ENCODE results near the gene TAS2R10. TPM values are rescaled to one million over a fixed set of nuclear protein-coding genes. Genes with fewer than 3 reads are reported as not detected.

Gene TAS2R10
- polyA plus RNA-seq, 1 donor from 2014 or later: 8.3 TPM

GRCh38 chr12:10779103-10779502 is 47.1 kb downstream of the TAS2R10 start:
- H3K9me2 ChIP-seq (ENCODE audit: insufficient read depth, low read length): no peaks in the 10 kb centered on the region
- H3K36me3 ChIP-seq (ENCODE audit: insufficient read depth, low read length): no peaks in the 10 kb centered on the region
- no peaks in the 10 kb centered on the region for H3F3A ChIP-seq (ENCODE audit: insufficient read depth, low read length, poor library complexity, severe bottlenecking)
- no peaks in the 10 kb centered on the region for H3K27me3 ChIP-seq (ENCODE audit: insufficient read depth, low read depth, low read length)
- no peak for TF ChIP-seq EP300 (conservative IDR thresholded peaks at IDR 0.05; ENCODE audit: poor library complexity, severe bottlenecking)
- no peak for TF ChIP-seq POLR2AphosphoS5 (IDR thresholded peaks at IDR 0.05)
- no peak for TF ChIP-seq RAD21 (conservative IDR thresholded peaks at IDR 0.05)
- TF ChIP-seq, protein P1, sequence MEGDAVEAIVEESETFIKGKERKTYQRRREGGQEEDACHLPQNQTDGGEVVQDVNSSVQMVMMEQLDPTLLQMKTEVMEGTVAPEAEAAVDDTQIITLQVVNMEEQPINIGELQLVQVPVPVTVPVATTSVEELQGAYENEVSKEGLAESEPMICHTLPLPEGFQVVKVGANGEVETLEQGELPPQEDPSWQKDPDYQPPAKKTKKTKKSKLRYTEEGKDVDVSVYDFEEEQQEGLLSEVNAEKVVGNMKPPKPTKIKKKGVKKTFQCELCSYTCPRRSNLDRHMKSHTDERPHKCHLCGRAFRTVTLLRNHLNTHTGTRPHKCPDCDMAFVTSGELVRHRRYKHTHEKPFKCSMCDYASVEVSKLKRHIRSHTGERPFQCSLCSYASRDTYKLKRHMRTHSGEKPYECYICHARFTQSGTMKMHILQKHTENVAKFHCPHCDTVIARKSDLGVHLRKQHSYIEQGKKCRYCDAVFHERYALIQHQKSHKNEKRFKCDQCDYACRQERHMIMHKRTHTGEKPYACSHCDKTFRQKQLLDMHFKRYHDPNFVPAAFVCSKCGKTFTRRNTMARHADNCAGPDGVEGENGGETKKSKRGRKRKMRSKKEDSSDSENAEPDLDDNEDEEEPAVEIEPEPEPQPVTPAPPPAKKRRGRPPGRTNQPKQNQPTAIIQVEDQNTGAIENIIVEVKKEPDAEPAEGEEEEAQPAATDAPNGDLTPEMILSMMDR (IDR thresholded peaks at IDR 0.05; ENCODE audit: poor library complexity, severe bottlenecking): no peak
- TF ChIP-seq REST (IDR thresholded peaks at IDR 0.05; ENCODE audit: borderline replicate concordance): no peak
- no peak for TF ChIP-seq TAF1 (IDR thresholded peaks at IDR 0.05; ENCODE audit: low read depth)
- TF ChIP-seq SMC3 (conservative IDR thresholded peaks at IDR 0.05; ENCODE audit: poor library complexity): no peak
- no peak for TF ChIP-seq EZH2 (IDR thresholded peaks at IDR 0.05; ENCODE audit: borderline replicate concordance, insufficient read depth, low read length, poor library complexity, severe bottlenecking)
- no peak for TF ChIP-seq MXI1 (conservative IDR thresholded peaks at IDR 0.05; ENCODE audit: poor library complexity, severe bottlenecking)
- H3K9me3 ChIP-seq (ENCODE audit: low read length): no peaks in the 10 kb centered on the region
- no peak overlapping the region for H3K4me2 ChIP-seq (ENCODE audit: low read length)
- no peak overlapping the region for H3K27ac ChIP-seq (ENCODE audit: low read length)
- H4K20me1 ChIP-seq (ENCODE audit: insufficient read depth): no peaks in the 10 kb centered on the region
- no peak overlapping the region for H2AFZ ChIP-seq (ENCODE audit: low read depth, low read length)
- H3K4me3 ChIP-seq (ENCODE audit: low read length): no peak overlapping the region
- no peaks in the 10 kb centered on the region for H3K79me2 ChIP-seq (replicated peaks; ENCODE audit: insufficient read depth, low read length)
- H3K9ac ChIP-seq (ENCODE audit: low read length): no peak overlapping the region

Small RNA genes within 50 kb of the gene (small RNA-seq; reads per million reads assigned to genes)
- 0 reads per million in 3 experiments for gene PRR4

Other genes starting within 250 kb of the TAS2R10 start
- 43.3 and 63.5 TPM in 2 replicates for gene MAGOHB, start 212.7 kb downstream of the TAS2R10 start, polyA plus RNA-seq
- gene STYK1, start 152.3 kb downstream of the TAS2R10 start, polyA plus RNA-seq: 0.24 and 0.26 TPM in 2 replicates
- 3.4 and 7.3 TPM in 2 replicates for gene YBX3, start 103.0 kb downstream of the TAS2R10 start, polyA plus RNA-seq
- gene TAS2R7, start 23.7 kb downstream of the TAS2R10 start, polyA plus RNA-seq: 0.58 TPM in 1 of 2 replicates, not detected in the other
- gene TAS2R8, start 19.1 kb downstream of the TAS2R10 start, polyA plus RNA-seq: 0.59 and 1.6 TPM in 2 replicates
- gene TAS2R9, start 16.2 kb downstream of the TAS2R10 start, polyA plus RNA-seq: 0.32 and 1.6 TPM in 2 replicates
- gene PRR4, start 23.1 kb upstream of the TAS2R10 start, polyA plus RNA-seq: 4.8 and 5.0 TPM in 2 replicates
- gene PRH1, start 57.9 kb upstream of the TAS2R10 start, polyA plus RNA-seq: 18.7 and 25.7 TPM in 2 replicates
- gene TAS2R13, start 83.2 kb upstream of the TAS2R10 start, polyA plus RNA-seq: 0.52 and 0.61 TPM in 2 replicates
- gene PRH2, start 102.9 kb upstream of the TAS2R10 start, polyA plus RNA-seq: not detected in 2 replicates
- gene TAS2R14, start 112.9 kb upstream of the TAS2R10 start, polyA plus RNA-seq: 13.5 and 14.9 TPM in 2 replicates
- gene TAS2R50, start 160.6 kb upstream of the TAS2R10 start, polyA plus RNA-seq: 2.4 TPM in 1 of 2 replicates, not detected in the other
- gene TAS2R20, start 171.9 kb upstream of the TAS2R10 start, polyA plus RNA-seq: 1.9 and 3.3 TPM in 2 replicates
- gene TAS2R19, start 196.3 kb upstream of the TAS2R10 start, polyA plus RNA-seq: 5.7 and 11.2 TPM in 2 replicates
- gene TAS2R31, start 205.0 kb upstream of the TAS2R10 start, polyA plus RNA-seq: 3.5 and 4.0 TPM in 2 replicates
- gene TAS2R46, start 235.9 kb upstream of the TAS2R10 start, polyA plus RNA-seq: not detected in 2 replicates

Measured in neural cell (in vitro differentiated cells).